A549 treated with Mapracorat at 1 μM for 4 hours (cell line): ENCODE data around the gene TEDC2. TPM values are rescaled to one million over a fixed set of nuclear protein-coding genes. Genes with fewer than 3 reads are reported as not detected.

Experiments used
- total RNA-seq: library from RNA; stranded (reverse); fragments of 200-300 nt; extraction: Qiagen RNA extraction; gene quantifications from 5 replicates; pipeline ENCODE4 v1.2.3, GENCODE V29; 2022

TEDC2 gene
- 15.1 to 24.1 TPM (median 18.4 TPM) in 5 replicates for total RNA-seq

GRCh38 chr16:2459647-2460390 lies at the start of gene TEDC2:
TEDC2 (plus strand) TSS chr16:2460109; CDS start chr16:2460145, 36 bp downstream.

GRCh38 chr16:2429034-2429770 lies 30.7 kb upstream of the TEDC2 start, which contains the start of gene CCNF:
CCNF (plus strand) TSS chr16:2429447; CDS start chr16:2429482, 35 bp downstream.

GRCh38 chr16:2471016-2471652 lies 11.2 kb downstream of the TEDC2 start, which contains the start of gene NTN3:
NTN3 (plus strand) TSS chr16:2471297; CDS start chr16:2471702, 405 bp downstream.

GRCh38 chr16:2474877-2475412 lies 15.0 kb downstream of the TEDC2 start, which contains the start of gene TBC1D24:
TBC1D24 (plus strand) TSS chr16:2475127; CDS start chr16:2496149, 21,022 bp downstream.

GRCh38 chr16:2513405-2514332 lies 53.8 kb downstream of the TEDC2 start, which contains the start of gene ATP6V0C:
ATP6V0C (plus strand) TSS chr16:2513952; CDS start chr16:2514104, 152 bp downstream.

Other genes with a start within 250 kb of the TEDC2 start
- gene BRICD5, start 249.2 kb upstream of the TEDC2 start, total RNA-seq, result 2.6 to 6.1 TPM (median 5.7 TPM) in 5 replicates
- 16.2 to 35.5 TPM (median 34.1 TPM) in 5 replicates for gene PGP, start 245.3 kb upstream of the TEDC2 start, total RNA-seq
- gene E4F1, start 236.5 kb upstream of the TEDC2 start, total RNA-seq, result 18.6 to 29.6 TPM (median 27.2 TPM) in 5 replicates
- 0.77 to 2.0 TPM (median 1.3 TPM) in 5 replicates for gene DNASE1L2, start 223.7 kb upstream of the TEDC2 start, total RNA-seq
- gene ECI1, start 208.5 kb upstream of the TEDC2 start, total RNA-seq, result 44.3 to 102 TPM (median 91.5 TPM) in 5 replicates
- gene RNPS1, start 192.0 kb upstream of the TEDC2 start, total RNA-seq, result 243 to 289 TPM (median 255 TPM) in 5 replicates
- 14.5 to 21.9 TPM (median 20.1 TPM) in 5 replicates for gene ABCA3, start 119.4 kb upstream of the TEDC2 start, total RNA-seq
- 19.4 to 24.5 TPM (median 22.6 TPM) in 5 replicates for gene CCNF, start 30.7 kb upstream of the TEDC2 start, total RNA-seq
- 0.13 TPM in 1 of 5 replicates, not detected in the others for gene NTN3, start 11.2 kb downstream of the TEDC2 start, total RNA-seq
- gene TBC1D24, start 15.0 kb downstream of the TEDC2 start, total RNA-seq, result 4.8 to 8.2 TPM (median 7.5 TPM) in 5 replicates
- gene ATP6V0C, start 53.8 kb downstream of the TEDC2 start, total RNA-seq, result 141 to 296 TPM (median 231 TPM) in 5 replicates
- 14.0 to 31.4 TPM (median 25.0 TPM) in 5 replicates for gene AMDHD2, start 60.3 kb downstream of the TEDC2 start, total RNA-seq
- not detected in 5 replicates for gene CEMP1, start 71.3 kb downstream of the TEDC2 start, total RNA-seq
- 19.3 to 24.0 TPM (median 22.2 TPM) in 5 replicates for gene PDPK1, start 77.9 kb downstream of the TEDC2 start, total RNA-seq
- gene KCTD5, start 222.4 kb downstream of the TEDC2 start, total RNA-seq, result 34.0 to 45.4 TPM (median 42.5 TPM) in 5 replicates